ENCODE measurements around the gene ASF1B.

- TF ChIP-seq GATA2 (IDR thresholded peaks at IDR 0.05; ENCODE audit: low read depth, low read length) (no peak), GATA3 (IDR thresholded peaks at IDR 0.05; ENCODE audit: low read depth, low read length) (no peak)
Measured at GRCh38 chr19:14177496-14178074, 41.2 kb upstream of the ASF1B start.
